Stimulated activated naive CD4-positive, alpha-beta T cell (primary cell): ENCODE results near the gene PATJ.
"Not testable (repeated sequence)": the region's sequence is repeated elsewhere in the genome, so short reads cannot be mapped to it uniquely, and the experiment has no call there.

Source experiments
- DNase-seq, 6 experiments: peaks; one replicate each; lab custom pipeline; 2025; lab: John Stamatoyannopoulos, UW

Gene PATJ

DNA sequence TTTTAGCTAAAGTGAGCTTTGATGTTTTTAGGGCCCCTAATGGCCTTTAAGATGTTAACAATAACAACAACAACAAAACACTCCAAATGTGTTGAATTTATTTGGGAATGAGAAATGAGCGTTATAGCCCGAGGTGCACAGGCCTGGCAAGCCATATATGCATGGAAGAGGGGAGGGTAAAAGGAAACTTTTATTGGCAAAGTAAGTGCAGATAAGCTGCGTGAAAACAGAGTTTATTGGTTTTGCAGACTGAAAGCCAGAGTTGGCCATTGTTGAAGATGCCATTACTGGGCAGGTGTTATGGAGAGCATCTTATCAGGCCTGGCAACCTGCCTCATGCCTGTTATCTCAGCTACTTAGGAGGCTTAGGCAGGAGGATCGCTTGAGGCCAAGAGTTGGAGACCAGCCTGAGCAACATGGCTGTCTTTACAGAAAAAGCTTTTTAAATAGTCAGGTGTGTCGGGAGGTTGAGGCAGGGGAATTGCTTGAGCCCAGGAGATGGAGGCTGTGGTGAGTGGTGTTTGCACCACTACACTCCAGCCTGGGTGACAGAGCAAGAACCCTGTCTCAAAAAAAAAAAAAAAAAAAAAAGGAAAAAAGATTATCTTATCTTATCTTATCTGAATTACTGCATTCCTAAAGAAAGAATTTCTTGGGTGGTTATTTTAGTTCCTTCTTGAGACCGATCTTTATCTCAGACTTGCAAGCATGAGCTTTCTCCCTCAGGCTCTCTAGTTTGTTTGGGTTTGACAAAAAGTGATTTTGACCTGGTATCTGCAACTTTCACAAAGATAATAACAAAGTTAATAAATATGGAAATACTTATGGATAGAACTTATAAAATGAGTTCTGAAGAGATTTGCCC lies 1.7 kb downstream of the PATJ start:
- no peak for DNase-seq

GRCh38 chr1:61746813-61747212 lies 4.5 kb downstream of the PATJ start:
- no peak for DNase-seq

- DNase-seq, result no peak
Observed at GRCh38 chr1:61748566-61748965, 6.3 kb downstream of the PATJ start.

DNA sequence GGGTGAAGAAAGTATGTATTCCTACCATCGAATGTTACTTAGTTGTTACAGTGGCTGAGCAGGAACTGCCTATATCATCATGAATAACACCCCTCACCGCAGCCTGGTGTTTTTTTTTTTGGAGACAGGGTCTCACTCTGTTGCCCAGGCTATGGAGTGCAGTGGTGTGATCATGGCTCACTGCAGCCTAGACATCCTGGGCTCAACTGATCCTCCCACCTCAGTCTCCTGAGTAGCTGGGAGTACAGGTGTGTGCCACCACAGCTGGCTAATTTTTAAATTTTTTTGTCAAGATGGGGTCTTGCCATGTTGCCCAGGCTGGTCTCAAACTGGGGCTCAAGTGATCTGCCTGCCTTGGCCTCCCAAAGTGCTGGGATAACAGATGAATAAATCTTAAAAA lies 7.3 kb downstream of the PATJ start:
- DNase-seq, result no peak

DNA sequence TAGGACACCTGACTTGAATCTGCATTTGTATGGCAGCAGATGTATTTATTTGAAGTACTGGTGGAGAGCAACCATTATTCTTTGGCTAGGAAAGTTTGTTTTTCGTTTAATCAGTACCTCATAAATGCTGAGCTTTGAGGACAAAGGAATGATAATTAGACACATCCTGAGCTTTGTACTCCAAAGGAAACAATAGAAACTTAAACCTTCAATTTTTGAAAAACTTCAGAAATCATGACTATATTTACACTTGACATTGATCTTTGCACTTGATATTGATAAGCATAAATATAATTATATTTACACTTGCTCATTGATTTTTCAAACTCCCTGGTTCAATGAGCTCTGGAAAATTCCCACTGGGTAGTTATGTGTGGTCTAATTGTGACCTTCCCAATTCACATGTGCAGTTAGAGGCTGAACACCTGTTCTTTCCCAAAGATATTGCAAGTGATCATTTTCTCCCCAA lies 10.7 kb downstream of the PATJ start:
- no peak for DNase-seq

- no peak for DNase-seq
Observed at GRCh38 chr1:61753998-61754508, 11.8 kb downstream of the PATJ start.

DNA sequence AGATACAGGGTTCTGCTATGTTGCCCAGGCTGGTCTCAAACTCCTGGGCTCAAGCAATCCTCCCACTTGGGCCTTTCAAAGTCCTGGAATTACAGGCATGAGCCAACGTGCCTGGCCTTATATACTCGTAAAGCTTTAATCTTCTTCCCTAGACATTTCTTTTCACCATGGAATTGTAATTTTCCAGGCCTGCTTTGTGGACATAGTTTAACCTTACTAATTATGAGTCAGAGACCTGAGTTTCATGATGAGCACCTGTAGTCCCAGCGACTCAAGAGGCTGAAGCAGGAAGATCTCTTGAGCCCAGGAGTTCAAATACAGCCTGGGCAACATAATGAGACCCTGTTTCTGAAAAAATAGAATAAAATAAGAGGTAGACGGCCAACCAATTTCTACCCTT lies 12.3 kb downstream of the PATJ start:
- no peak for DNase-seq

DNA sequence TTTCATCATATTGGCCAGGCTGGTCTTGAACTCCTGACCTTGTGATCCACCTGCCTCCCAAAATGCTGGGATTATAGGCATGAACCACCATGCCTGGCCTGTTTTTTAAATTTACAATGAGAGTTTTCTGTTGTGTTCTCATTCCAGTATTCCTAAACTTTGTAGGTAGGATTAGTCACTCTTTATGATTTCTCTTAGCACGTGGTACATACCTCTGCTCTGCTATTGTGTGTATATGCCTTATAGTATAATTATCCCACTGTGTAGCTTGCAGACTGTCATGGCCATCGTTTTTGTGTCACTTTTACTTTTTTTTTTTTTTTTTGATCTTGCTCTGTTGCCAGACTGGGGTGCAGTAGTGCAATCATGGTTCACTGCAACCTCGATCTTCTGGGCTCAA lies 14.5 kb downstream of the PATJ start:
- DNase-seq, result no peak

DNA sequence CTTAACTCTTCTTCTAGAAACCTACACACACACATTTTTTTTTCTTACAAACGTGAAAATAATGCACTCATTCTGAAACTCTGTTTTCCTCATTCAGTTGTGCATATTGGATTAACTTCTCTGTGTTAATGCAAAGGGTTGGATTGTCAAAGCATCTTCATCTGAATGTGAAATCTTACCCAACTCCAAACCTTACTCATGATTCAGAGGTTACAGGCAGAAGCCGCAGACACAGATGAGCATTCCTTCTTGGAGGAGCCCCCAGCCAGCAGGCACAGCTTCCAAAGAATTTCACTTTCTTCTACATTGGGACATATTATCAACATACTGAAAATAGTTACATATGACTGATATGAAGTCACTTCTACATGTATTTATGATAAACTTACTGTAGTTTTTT lies 15.7 kb downstream of the PATJ start:
- DNase-seq, result no peak

DNA sequence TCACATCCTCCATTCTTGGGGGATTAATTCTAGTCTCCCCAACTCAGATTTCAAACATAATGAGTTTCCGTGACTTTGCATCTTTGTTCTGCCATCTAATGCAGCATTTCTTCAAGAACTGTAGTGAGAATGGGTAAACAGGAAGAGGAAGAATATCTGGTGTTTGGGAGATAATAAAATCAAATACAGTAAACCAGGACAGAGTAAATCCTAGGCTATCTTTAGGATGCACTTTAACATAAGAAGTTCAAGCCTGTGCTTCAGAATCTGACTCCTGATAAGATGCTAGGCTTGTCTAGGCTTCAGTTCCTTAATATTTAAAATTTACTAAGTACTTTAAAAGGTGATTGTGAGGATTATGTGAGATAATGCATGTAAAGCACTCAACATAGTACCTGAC lies 27.9 kb downstream of the PATJ start:
- DNase-seq, result no peak

DNA sequence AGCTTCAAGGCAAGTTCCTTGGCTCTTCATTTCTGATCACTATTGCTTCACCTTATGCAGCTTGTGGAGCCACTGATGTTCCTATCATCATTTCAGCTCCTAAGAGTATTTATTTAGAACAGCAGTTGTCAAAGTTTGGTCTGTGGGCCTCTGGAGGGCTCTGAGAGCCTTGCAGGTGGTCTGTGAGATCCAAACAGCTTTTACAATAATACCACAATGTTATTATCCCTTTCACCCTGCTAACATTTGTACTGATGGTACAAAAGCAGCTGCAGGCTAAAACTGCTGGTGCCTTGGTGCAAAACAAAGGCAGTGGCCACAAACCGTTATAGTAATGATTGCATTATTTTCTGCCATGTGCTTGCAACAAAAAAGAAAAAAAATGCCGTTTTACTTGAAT lies 33.8 kb downstream of the PATJ start:
- no peak for DNase-seq

DNA sequence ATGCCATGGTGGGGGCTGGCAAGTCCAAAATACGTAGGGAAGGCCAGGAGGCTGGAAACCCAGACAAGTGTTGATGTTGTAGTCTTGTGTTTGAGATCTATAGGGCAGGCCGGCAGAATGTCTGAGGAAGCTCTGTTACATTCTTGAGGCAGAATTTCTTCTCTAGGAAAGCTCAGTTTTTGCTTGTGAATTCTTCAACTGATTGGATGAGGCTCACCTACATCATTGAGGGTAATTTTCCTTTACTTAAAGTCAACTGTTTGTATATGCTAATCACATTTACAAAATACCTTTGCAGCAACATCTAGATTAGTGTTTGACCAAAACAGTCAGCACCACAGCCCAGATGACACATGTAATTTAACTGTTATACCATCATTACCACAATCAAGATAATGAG lies 37.0 kb downstream of the PATJ start:
- DNase-seq, result no peak

DNA sequence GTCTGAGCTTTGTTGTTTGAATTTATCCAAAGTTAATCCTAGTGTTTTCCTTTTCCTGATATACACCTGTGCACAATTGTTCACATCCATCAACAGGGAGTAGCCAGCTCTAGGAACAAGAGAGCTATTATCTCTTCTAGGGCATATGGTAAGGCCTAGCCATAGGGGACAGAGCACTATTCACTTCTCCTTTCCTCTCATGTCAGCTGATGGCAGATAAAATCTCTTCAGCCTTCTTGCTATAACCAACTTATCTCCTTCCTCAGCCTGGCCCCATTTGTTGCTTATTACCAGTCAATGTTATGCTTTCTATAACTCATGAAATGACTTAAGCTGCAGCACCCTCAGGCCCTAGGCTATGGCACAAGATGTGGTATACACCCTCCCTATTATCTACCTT lies 38.9 kb downstream of the PATJ start:
- no peak for DNase-seq

- peak; percentile 32 to 92 (median 76) for DNase-seq
Observed at GRCh38 chr1:61782771-61783170, 40.5 kb downstream of the PATJ start.

GRCh38 chr1:61784726-61785125 lies 42.4 kb downstream of the PATJ start:
- DNase-seq, result no peak

- DNase-seq, result no peak
Observed at GRCh38 chr1:61790837-61791236, 48.6 kb downstream of the PATJ start.

GRCh38 chr1:61797045-61797755 lies 54.9 kb downstream of the PATJ start:
- DNase-seq, result no peak

DNA sequence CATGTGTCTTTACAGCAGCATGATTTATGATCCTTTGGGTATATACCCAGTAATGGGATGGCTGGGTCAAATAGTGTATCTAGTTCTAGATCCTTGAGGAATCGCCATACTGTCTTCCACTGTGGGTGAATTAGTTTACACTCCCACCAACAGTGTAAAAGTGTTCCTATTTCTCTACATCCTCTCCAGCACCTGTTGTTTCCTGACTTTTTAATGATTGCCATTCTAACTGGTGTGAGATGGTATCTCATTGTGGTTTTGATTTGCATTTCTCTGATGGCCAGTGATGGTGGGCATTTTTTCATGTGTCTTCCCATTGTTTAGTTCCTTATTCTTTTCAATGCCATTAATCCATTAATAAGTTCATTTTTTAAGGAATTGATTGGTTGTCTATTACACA lies 58.8 kb downstream of the PATJ start:
- DNase-seq, result not testable (repeated sequence)

DNA sequence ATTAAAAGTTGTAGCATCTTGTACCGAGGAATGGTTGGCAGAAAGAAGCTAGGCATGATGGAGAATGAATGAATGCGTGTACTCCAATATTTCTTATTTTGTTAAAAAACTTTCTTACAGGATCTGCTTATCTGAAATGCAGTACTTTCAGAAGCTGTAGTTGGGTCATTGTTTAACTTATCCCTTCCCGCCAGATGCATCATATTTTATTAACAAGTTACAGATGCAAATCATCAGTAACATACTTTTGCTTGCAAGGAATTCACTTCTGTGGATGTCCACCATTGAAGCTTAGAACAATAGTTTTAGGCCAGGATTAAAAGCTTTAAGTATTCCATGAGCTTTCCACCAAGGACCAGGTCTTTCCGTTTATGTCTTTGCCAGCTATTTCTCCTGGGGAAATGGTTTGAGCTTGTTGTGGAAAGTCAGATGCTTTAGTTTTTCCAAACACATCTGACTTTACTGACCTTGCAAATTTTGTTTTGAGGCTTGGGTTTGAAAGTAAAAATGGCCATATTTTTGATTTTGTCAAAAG lies 65.4 kb downstream of the PATJ start:
- DNase-seq, result no peak

- DNase-seq, result no peak
Observed at GRCh38 chr1:61808321-61808720, 66.0 kb downstream of the PATJ start.

DNA sequence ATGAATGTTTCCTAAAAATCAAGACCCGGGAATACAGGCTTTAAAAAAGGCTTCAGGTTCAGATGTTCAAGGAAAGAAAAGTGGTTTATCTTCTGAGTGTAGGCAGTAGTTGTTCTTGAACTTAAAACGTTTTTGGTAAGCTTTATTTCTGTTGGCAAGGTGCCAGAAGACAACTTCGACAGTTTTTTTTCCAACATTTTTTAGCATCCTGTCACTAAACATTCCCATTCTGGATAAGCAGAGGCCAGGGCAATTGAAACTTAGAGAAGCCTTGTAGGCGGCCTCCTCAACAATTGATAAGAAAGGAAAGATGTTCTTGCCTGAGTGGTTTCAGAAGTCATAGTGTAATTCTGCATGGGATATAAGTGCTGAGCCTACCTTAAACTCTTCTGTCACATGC lies 66.7 kb downstream of the PATJ start:
- no peak for DNase-seq

DNA sequence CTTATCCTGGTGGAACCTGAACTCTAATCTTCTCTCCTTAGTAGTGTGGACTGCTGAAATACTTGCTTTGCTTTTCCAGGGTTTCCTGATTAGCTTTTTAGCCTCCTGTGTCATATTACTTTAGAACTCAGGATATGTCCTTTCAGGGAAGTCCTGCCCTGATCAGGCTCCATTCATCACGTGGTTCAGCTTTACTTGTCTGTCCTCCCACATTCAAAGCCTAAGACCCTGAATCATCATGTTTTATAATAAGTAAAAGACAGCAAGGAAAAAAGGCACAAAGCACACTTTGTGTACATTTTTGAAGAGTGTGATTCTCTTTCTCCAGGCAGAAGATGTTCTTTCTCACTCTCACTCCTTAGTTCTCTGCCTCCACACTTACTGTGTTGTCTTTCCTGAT lies 70.6 kb downstream of the PATJ start:
- no peak for DNase-seq

DNA sequence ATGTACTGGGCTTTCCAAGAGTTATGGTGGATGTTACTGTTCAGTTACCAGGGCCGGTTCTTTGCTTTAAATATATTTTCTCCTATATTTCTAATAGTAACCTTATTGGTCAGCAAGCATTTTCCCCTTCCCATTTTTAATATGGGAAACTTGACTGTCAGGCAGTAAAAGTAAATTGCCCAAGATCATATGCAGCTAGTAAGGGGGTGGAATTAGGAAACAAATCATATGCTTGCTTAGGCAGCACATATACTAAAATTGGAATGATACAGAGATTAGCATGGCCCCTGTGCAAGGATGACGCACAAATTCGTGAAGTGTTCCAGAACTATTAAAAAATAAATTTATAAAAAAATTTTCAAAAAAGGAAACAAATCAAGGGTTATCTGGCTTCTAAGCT lies 73.9 kb downstream of the PATJ start:
- no peak for DNase-seq
